OCI-LY7 (cell line): ENCODE measurements around the gene ARHGEF16. TPM values are rescaled to one million over a fixed set of nuclear protein-coding genes. Genes with fewer than 3 reads are reported as not detected.

Experiments
- BruUV-seq: library from RNA; stranded (reverse); fragments of 400-500 nt; replicated peaks from 2 replicates; lab custom pipeline; 2021; lab: Mats Ljungman, UMichigan
- CTCF ChIA-PET: fragments of 300-600 bp; sonication (Branson Sonifier 250); formaldehyde crosslinking; loops from one replicate; lab custom pipeline; 2022; ENCODE audit warnings: antibody characterized with exemption; ENCODE audit not compliant: unreplicated experiment; lab: Charles Lee
- POLR2A ChIA-PET: fragments of 300-600 bp; sonication (Branson Sonifier 250); formaldehyde crosslinking; loops from one replicate; lab custom pipeline; 2022; ENCODE audit warnings: antibody characterized with exemption; lab: Charles Lee
- DNase-seq: peaks from one replicate; pipeline ENCODE4 v3.0.0-alpha.2; 2015; ENCODE audit warnings: low spot score
- H2AFZ ChIP-seq: fragments of 200-600 bp; sonication (generic), shearing (Covaris generic); 2 replicates; pipeline ENCODE4 v1.6.1; 2014; ENCODE audit warnings: mild to moderate bottlenecking, antibody characterized with exemption, low read length, moderate library complexity
- H3K27ac ChIP-seq: fragments of 200-600 bp; sonication (generic); 2 replicates; pipeline ENCODE4 v1.5.1; 2014; ENCODE audit warnings: mixed run types, low read depth, mild to moderate bottlenecking, moderate library complexity, low read length, inconsistent platforms; ENCODE audit not compliant: poor library complexity, severe bottlenecking
- H3K36me3 ChIP-seq: fragments of 200-600 bp; sonication (generic); 2 replicates; pipeline ENCODE4 v1.6.1; 2014; ENCODE audit warnings: mild to moderate bottlenecking, antibody characterized with exemption, low read length, moderate library complexity, mixed read lengths; ENCODE audit not compliant: insufficient read depth
- H3K4me1 ChIP-seq: fragments of 200-600 bp; sonication (generic); 2 replicates; pipeline ENCODE4 v1.5.1; 2014; ENCODE audit warnings: mild to moderate bottlenecking, low read length; ENCODE audit not compliant: insufficient read depth, poor library complexity, severe bottlenecking
- H3K4me2 ChIP-seq: fragments of 200-600 bp; sonication (generic); 2 replicates; pipeline ENCODE4 v1.6.1; 2014; ENCODE audit warnings: mild to moderate bottlenecking, low read length
- H3K4me3 ChIP-seq: fragments of 200-600 bp; sonication (generic); 2 replicates; pipeline ENCODE4 v1.5.1; 2014; ENCODE audit warnings: mild to moderate bottlenecking, low read depth, low read length; ENCODE audit not compliant: poor library complexity, severe bottlenecking
- H3K79me2 ChIP-seq: fragments of 200-600 bp; sonication (generic); 2 replicates; pipeline ENCODE4 v1.6.1; 2016; ENCODE audit warnings: low read depth, mild to moderate bottlenecking, low read length, moderate library complexity, mixed read lengths; ENCODE audit not compliant: insufficient read depth
- H3K9me2 ChIP-seq: fragments of 200-600 bp; sonication (generic); 2 replicates; pipeline ENCODE4 v1.6.1; 2016; ENCODE audit warnings: mild to moderate bottlenecking, low read length, mixed read lengths; ENCODE audit not compliant: insufficient read depth
- H3K9me3 ChIP-seq: fragments of 200-600 bp; sonication (generic); 2 replicates; pipeline ENCODE4 v1.6.1; 2014; ENCODE audit warnings: mild to moderate bottlenecking, mixed run types, low read length, mixed read lengths
- H4K20me1 ChIP-seq: fragments of 200-600 bp; sonication (generic); 2 replicates; pipeline ENCODE4 v1.6.1; 2014; ENCODE audit warnings: mild to moderate bottlenecking, antibody characterized with exemption, low read length, moderate library complexity, mixed read lengths; ENCODE audit not compliant: insufficient read depth
- CTCF ChIP-seq: fragments of 200-600 bp; sonication (generic); conservative IDR thresholded peaks from 2 replicates; pipeline ENCODE4 v1.5.1; 2014; ENCODE audit warnings: mild to moderate bottlenecking, antibody characterized with exemption, low read length, moderate library complexity, mixed read lengths
- EZH2phosphoT487 ChIP-seq: fragments of 200-600 bp; sonication (generic); IDR thresholded peaks from 2 replicates; pipeline ENCODE4 v1.6.1; 2018; ENCODE audit warnings: low read depth, borderline replicate concordance, mild to moderate bottlenecking, mixed run types, antibody characterized with exemption, low read length, moderate library complexity, mixed read lengths
- intact Hi-C: fragments of 100-400 bp; cut with micrococcal nuclease; formaldehyde crosslinking; loops from one replicate; pipeline ENCODE4 v1.10.0; 2022; ENCODE audit not compliant: unreplicated experiment
- total RNA-seq, 2 experiments: library from RNA; depleted of rRNA in 1 of 2; stranded (reverse); fragments of >200 nt in 1 of 2; shearing (Covaris generic) in 1 of 2; gene quantifications; 2 replicates each; pipeline ENCODE4 v1.2.3, GENCODE V29; 2014 to 2022

Gene ARHGEF16
- total RNA-seq, 2 experiments from 2014 or later = not detected

GRCh38 chr1:3525551-3526482, 71.4 kb downstream of the ARHGEF16 start:
- ChIA-PET CTCF (no interaction called here), POLR2A (interaction anchor here (0.6 kb wide), 1 partner anchor 12 kb away, joined by 3 read pairs; no protein-coding TSS in a partner anchor)
- Histone ChIP-seq H3K9me3 (no peaks in the 10 kb centered on the region), H3K4me3 (no peak overlapping the region), H3K36me3 (no peaks in the 10 kb centered on the region), H3K79me2 (no peaks in the 10 kb centered on the region), H3K27ac (no peak overlapping the region), H2AFZ (no peak overlapping the region), H3K4me2 (no peak overlapping the region), H4K20me1 (no peaks in the 10 kb centered on the region), H3K9me2 (no peaks in the 10 kb centered on the region), H3K4me1 (no peaks in the 10 kb centered on the region)
- intact Hi-C loops = no loop called here
- DNase-seq = no peak
- no peak for TF ChIP-seq CTCF
- no peak for TF ChIP-seq EZH2phosphoT487
- no TSS peak for BruUV-seq

GRCh38 chr1:3527774-3528173, 73.3 kb downstream of the ARHGEF16 start:
- ChIA-PET CTCF (no interaction called here), POLR2A (interaction anchor here (0.6 kb wide), 1 partner anchor 9 kb away, joined by 3 read pairs; no protein-coding TSS in a partner anchor)
- H3K4me3 ChIP-seq = no peak overlapping the region
- BruUV-seq = no TSS peak
- H3K4me1 ChIP-seq = no peaks in the 10 kb centered on the region
- H4K20me1 ChIP-seq = no peaks in the 10 kb centered on the region
- intact Hi-C loops = no loop called here
- no peaks in the 10 kb centered on the region for H3K9me3 ChIP-seq
- H3K9me2 ChIP-seq = no peaks in the 10 kb centered on the region
- no peak overlapping the region for H3K4me2 ChIP-seq
- TF ChIP-seq EZH2phosphoT487 (no peak), CTCF (no peak)
- H2AFZ ChIP-seq = no peak overlapping the region
- no peaks in the 10 kb centered on the region for H3K36me3 ChIP-seq
- H3K79me2 ChIP-seq = no peaks in the 10 kb centered on the region
- DNase-seq = no peak
- H3K27ac ChIP-seq = no peak overlapping the region
